ENCODE measurements around the gene RGS1.

The RGS1 gene

GRCh38 chr1:192609110-192610079 lies 33.8 kb downstream of the RGS1 start:
- no peak for TF ChIP-seq CTCF (IDR thresholded peaks at IDR 0.05; ENCODE audit: extremely low read depth, missing control alignments)
- peak; percentile 76 for DNase-seq (ENCODE audit: low spot score)

- TF ChIP-seq CTCF (IDR thresholded peaks at IDR 0.05; ENCODE audit: extremely low read depth, missing control alignments) = no peak
- no peak for DNase-seq (ENCODE audit: low spot score)
Observed at GRCh38 chr1:192610112-192610889, 34.7 kb downstream of the RGS1 start.

- TF ChIP-seq CTCF (IDR thresholded peaks at IDR 0.05; ENCODE audit: extremely low read depth, missing control alignments) = no peak
- DNase-seq (ENCODE audit: low spot score) = no peak
Observed at GRCh38 chr1:192615055-192615454, 39.5 kb downstream of the RGS1 start.

- no peak for DNase-seq (ENCODE audit: low spot score)
- no peak for TF ChIP-seq CTCF (IDR thresholded peaks at IDR 0.05; ENCODE audit: extremely low read depth, missing control alignments)
Observed at GRCh38 chr1:192620071-192620635, 44.6 kb downstream of the RGS1 start.

GRCh38 chr1:192626366-192627179 lies 51.0 kb downstream of the RGS1 start:
- DNase-seq (ENCODE audit: low spot score) = no peak
- TF ChIP-seq CTCF (IDR thresholded peaks at IDR 0.05; ENCODE audit: extremely low read depth, missing control alignments) = no peak

GRCh38 chr1:192627901-192628300 lies 52.3 kb downstream of the RGS1 start:
- TF ChIP-seq CTCF (IDR thresholded peaks at IDR 0.05; ENCODE audit: extremely low read depth, missing control alignments) = no peak
- DNase-seq (ENCODE audit: low spot score) = no peak

Data from GM20000 (cell line).